Neural cell (in vitro differentiated cells): Measurements from ENCODE around the gene HTRA2. TPM values are rescaled to one million over a fixed set of nuclear protein-coding genes. Genes with fewer than 3 reads are reported as not detected.

Source experiments
- H2AFZ ChIP-seq: fragments of 200-600, 300-800 bp; sonication (generic), shearing (Covaris generic); 2 replicates; pipeline ENCODE4 v1.6.0; 2014; ENCODE audit warnings: low read depth, mild to moderate bottlenecking, antibody characterized with exemption, low read length, moderate library complexity
- H3F3A ChIP-seq: fragments of 200-600 bp; shearing (Covaris generic); 2 replicates; pipeline ENCODE4 v1.6.1; 2016; ENCODE audit warnings: mild to moderate bottlenecking, moderate library complexity, mixed read lengths, antibody characterized with exemption, low read length; ENCODE audit not compliant: insufficient read depth, poor library complexity, severe bottlenecking
- H3K27ac ChIP-seq: fragments of 200-600, 300-800 bp; sonication (generic), shearing (Covaris generic); 2 replicates; pipeline ENCODE4 v1.5.1; 2014; ENCODE audit warnings: mild to moderate bottlenecking, low read length, moderate library complexity
- H3K27me3 ChIP-seq: fragments of 300-800, 200-600 bp; sonication (generic), shearing (Covaris generic); 2 replicates; pipeline ENCODE4 v1.6.0; 2014; ENCODE audit warnings: mild to moderate bottlenecking, low read depth, low read length, moderate library complexity; ENCODE audit not compliant: insufficient read depth
- H3K36me3 ChIP-seq: fragments of 300-800, 200-600 bp; sonication (generic), shearing (Covaris generic); 2 replicates; pipeline ENCODE4 v1.5.1; 2014; ENCODE audit warnings: mild to moderate bottlenecking, antibody characterized with exemption, low read length, moderate library complexity; ENCODE audit not compliant: insufficient read depth
- H3K4me2 ChIP-seq: fragments of 300-800, 200-600 bp; sonication (generic), shearing (Covaris generic); 2 replicates; pipeline ENCODE4 v1.6.0; 2014; ENCODE audit warnings: mild to moderate bottlenecking, low read length
- H3K4me3 ChIP-seq: fragments of 300-800, 200-600 bp; sonication (generic), shearing (Covaris generic); 2 replicates; pipeline ENCODE4 v1.5.1; 2014; ENCODE audit warnings: mild to moderate bottlenecking, low read length, moderate library complexity
- H3K79me2 ChIP-seq: fragments of 200-600 bp; shearing (Covaris generic); replicated peaks from 2 replicates; pipeline ENCODE4 v1.6.0; 2014; ENCODE audit warnings: mild to moderate bottlenecking, low read length, moderate library complexity; ENCODE audit not compliant: insufficient read depth
- H3K9ac ChIP-seq: fragments of 300-800, 200-600 bp; sonication (generic), shearing (Covaris generic); 2 replicates; pipeline ENCODE4 v1.6.1; 2016; ENCODE audit warnings: mild to moderate bottlenecking, low read length, mixed read lengths
- H3K9me2 ChIP-seq: fragments of 200-600 bp; shearing (Covaris generic); 2 replicates; pipeline ENCODE4 v1.6.1; 2016; ENCODE audit warnings: mild to moderate bottlenecking, low read length, mixed read lengths; ENCODE audit not compliant: insufficient read depth
- H3K9me3 ChIP-seq: fragments of 200-600, 300-800 bp; sonication (generic), shearing (Covaris generic); 2 replicates; pipeline ENCODE4 v1.6.1; 2016; ENCODE audit warnings: mild to moderate bottlenecking, mixed run types, low read length, moderate library complexity, mixed read lengths
- H4K20me1 ChIP-seq: fragments of 200-600 bp; shearing (Covaris generic); 2 replicates; pipeline ENCODE4 v1.6.1; 2016; ENCODE audit warnings: mild to moderate bottlenecking, mixed run types; ENCODE audit not compliant: insufficient read depth
- EP300 ChIP-seq: fragments of 450-650 bp; conservative IDR thresholded peaks from 2 replicates; pipeline ENCODE4 v1.6.1; 2014; ENCODE audit warnings: antibody characterized with exemption, mild to moderate bottlenecking, moderate library complexity; ENCODE audit not compliant: poor library complexity, severe bottlenecking
- EZH2 ChIP-seq: fragments of 200-600, 300-800 bp; shearing (Covaris generic), sonication (generic); IDR thresholded peaks from 2 replicates; pipeline ENCODE4 v1.6.1; 2014; ENCODE audit warnings: antibody characterized with exemption, low read length, borderline replicate concordance, mild to moderate bottlenecking; ENCODE audit not compliant: insufficient read depth, poor library complexity, severe bottlenecking
- MXI1 ChIP-seq: fragments of 450-650 bp; conservative IDR thresholded peaks from 2 replicates; pipeline ENCODE4 v1.6.1; 2014; ENCODE audit warnings: antibody characterized with exemption, mild to moderate bottlenecking; ENCODE audit not compliant: poor library complexity, severe bottlenecking
- POLR2AphosphoS5 ChIP-seq: IDR thresholded peaks from 2 replicates; pipeline ENCODE4 v1.6.1; 2012
- RAD21 ChIP-seq: fragments of 450-650 bp; conservative IDR thresholded peaks from 2 replicates; pipeline ENCODE4 v1.6.1; 2014; ENCODE audit warnings: antibody characterized with exemption, mild to moderate bottlenecking, moderate library complexity
- REST ChIP-seq: IDR thresholded peaks from 2 replicates; pipeline ENCODE4 v1.6.1; 2012; ENCODE audit warnings: borderline replicate concordance
- SMC3 ChIP-seq: fragments of 450-650 bp; conservative IDR thresholded peaks from 2 replicates; pipeline ENCODE4 v1.6.1; 2014; ENCODE audit warnings: antibody characterized with exemption, mild to moderate bottlenecking, moderate library complexity; ENCODE audit not compliant: poor library complexity
- TAF1 ChIP-seq: IDR thresholded peaks from 2 replicates; pipeline ENCODE4 v1.6.1; 2012; ENCODE audit warnings: low read depth
- polyA plus RNA-seq: library from polyadenylated mRNA; depleted of rRNA; stranded (reverse); fragments of >200 nt; gene quantifications from 2 replicates; pipeline ENCODE4 v1.2.3, GENCODE V29; 2014
- TF ChIP-seq, protein P1 (sequence below): fragments of 450-650 bp; IDR thresholded peaks from 2 replicates; pipeline ENCODE4 v1.5.1; 2014; ENCODE audit warnings: antibody characterized with exemption, mild to moderate bottlenecking, moderate library complexity; ENCODE audit not compliant: poor library complexity, severe bottlenecking

The HTRA2 gene
- polyA plus RNA-seq, 1 donor from 2014 or later = 126 TPM

DNA sequence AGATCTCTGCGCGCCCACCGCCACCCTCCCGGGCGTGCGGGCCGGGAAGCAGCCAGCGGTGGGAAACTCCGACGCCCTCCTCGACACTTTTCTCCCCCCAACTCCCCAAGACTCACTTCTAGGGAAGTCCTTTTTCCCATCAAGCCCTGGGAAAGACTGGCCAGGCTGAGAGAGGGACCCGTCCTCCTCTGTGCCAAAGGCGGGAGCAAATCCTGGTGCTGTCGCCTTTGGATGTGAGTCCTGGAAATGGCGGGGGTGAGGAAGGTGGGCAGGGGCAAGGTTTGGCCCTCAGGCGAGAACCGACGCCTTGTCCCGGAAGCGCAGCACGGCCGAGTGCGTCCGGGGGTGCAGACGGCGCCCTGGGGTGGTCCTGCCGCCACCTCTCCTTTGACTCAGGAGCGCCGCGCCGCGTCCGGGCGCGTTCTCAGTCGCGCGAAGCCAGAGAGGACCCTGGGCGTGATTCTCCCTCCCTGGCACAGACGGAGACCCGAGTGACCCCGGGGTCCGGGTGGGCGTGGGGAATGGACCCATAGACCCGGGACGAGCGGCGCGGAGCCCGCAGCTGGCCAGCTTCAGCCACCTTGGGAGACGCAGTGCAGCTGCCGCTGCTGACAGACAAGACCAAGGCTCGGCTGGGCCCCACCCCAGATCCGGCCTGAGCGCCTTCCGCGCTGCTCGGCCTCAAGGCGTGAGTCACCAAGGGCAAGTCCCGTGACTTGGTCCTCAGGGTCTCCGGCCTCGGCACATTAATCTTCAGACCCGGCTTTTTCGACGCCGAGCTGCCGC, 26.8 kb upstream of the HTRA2 start:
- H3K9ac ChIP-seq = no peak overlapping the region
- TF ChIP-seq, protein P1, sequence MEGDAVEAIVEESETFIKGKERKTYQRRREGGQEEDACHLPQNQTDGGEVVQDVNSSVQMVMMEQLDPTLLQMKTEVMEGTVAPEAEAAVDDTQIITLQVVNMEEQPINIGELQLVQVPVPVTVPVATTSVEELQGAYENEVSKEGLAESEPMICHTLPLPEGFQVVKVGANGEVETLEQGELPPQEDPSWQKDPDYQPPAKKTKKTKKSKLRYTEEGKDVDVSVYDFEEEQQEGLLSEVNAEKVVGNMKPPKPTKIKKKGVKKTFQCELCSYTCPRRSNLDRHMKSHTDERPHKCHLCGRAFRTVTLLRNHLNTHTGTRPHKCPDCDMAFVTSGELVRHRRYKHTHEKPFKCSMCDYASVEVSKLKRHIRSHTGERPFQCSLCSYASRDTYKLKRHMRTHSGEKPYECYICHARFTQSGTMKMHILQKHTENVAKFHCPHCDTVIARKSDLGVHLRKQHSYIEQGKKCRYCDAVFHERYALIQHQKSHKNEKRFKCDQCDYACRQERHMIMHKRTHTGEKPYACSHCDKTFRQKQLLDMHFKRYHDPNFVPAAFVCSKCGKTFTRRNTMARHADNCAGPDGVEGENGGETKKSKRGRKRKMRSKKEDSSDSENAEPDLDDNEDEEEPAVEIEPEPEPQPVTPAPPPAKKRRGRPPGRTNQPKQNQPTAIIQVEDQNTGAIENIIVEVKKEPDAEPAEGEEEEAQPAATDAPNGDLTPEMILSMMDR = peak; percentile 33
- TF ChIP-seq EZH2 (peak; percentile 46), SMC3 (no peak), MXI1 (no peak)
- H3K9me2 ChIP-seq = no peaks in the 10 kb centered on the region
- H3K9me3 ChIP-seq = no peaks in the 10 kb centered on the region
- peaks cover 80% of the 10 kb centered on the region for H3K27me3 ChIP-seq
- H3F3A ChIP-seq = no peaks in the 10 kb centered on the region
- no peak overlapping the region for H3K4me2 ChIP-seq
- H3K4me3 ChIP-seq = peak overlapping the region; percentile 30
- H3K79me2 ChIP-seq = peaks cover 6% of the 10 kb centered on the region
- no peak overlapping the region for H3K27ac ChIP-seq
- H3K36me3 ChIP-seq = peaks cover 7% of the 10 kb centered on the region
- H2AFZ ChIP-seq = no peak overlapping the region
- H4K20me1 ChIP-seq = no peaks in the 10 kb centered on the region

DNA sequence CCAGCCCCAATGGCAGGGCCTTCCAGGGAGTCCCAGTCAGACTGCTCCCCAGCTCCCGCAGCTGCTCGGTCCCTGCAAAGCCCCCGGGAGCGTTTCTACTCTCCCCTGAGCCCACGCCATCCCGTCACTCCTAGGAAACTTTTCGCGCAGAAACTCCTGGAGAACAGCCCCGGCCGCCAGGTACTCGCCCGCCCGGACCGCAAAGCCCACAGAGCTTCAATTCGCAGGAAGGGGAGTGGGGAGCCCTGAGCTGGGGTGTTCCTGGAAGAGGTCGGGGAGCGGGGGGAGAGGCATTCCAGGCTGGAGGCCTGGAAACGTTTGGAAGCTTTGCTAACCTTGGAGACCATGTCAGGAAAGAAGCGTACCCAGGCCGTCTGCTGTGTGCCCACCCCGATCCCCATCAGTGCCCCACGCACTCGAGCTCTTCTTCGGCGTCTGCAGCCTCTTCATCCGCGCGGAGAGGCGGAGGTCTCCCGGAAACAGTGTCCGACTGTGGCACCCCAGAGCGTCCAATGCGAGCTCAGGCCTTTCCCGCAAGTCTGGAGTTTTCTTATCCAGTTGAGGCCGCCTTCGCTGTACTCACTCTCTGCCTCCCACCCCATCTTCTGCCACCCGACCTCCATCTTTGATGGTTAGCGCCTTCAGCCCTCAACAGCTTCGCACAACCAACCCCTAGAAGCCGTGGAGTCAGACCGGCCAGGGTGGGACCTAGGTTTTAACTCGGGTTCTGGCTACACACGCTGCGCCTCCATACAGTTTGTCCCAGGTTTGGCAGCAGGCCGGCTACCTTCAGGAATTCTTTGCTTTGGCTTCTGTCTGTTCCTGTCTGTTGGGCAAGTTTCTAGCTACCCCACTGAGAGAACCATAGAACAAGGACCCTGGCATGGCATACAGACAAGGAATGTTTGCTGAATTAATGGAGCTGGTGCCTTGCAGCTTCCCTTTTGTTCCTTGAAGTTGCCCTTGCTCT, 25.9 kb upstream of the HTRA2 start:
- Histone ChIP-seq H3K4me3 (peak overlapping the region; percentile 30), H3K27ac (no peak overlapping the region), H3F3A (peaks cover 3% of the 10 kb centered on the region), H3K79me2 (peaks cover 6% of the 10 kb centered on the region), H3K9me3 (no peaks in the 10 kb centered on the region), H3K4me2 (no peak overlapping the region), H2AFZ (no peak overlapping the region), H4K20me1 (no peaks in the 10 kb centered on the region), H3K36me3 (peaks cover 7% of the 10 kb centered on the region), H3K9ac (no peak overlapping the region), H3K9me2 (no peaks in the 10 kb centered on the region), H3K27me3 (peaks cover 77% of the 10 kb centered on the region)
- no peak for TF ChIP-seq MXI1

- H3F3A ChIP-seq = peaks cover 3% of the 10 kb centered on the region
- TF ChIP-seq SMC3 (no peak), MXI1 (no peak), TAF1 (no peak), REST (no peak), EZH2 (no peak), POLR2AphosphoS5 (no peak), RAD21 (no peak), EP300 (no peak)
- TF ChIP-seq, protein P1 = no peak
- no peak overlapping the region for H2AFZ ChIP-seq
- peaks cover 76% of the 10 kb centered on the region for H3K27me3 ChIP-seq
- H3K27ac ChIP-seq = no peak overlapping the region
- peaks cover 7% of the 10 kb centered on the region for H3K36me3 ChIP-seq
- H3K9me3 ChIP-seq = no peaks in the 10 kb centered on the region
- no peak overlapping the region for H3K4me2 ChIP-seq
- no peaks in the 10 kb centered on the region for H3K9me2 ChIP-seq
- H4K20me1 ChIP-seq = no peaks in the 10 kb centered on the region
- no peak overlapping the region for H3K9ac ChIP-seq
- H3K79me2 ChIP-seq = peaks cover 6% of the 10 kb centered on the region
- H3K4me3 ChIP-seq = no peak overlapping the region
Observed at GRCh38 chr2:74504591-74504990, 25.1 kb upstream of the HTRA2 start.
